AG08395 (cell line): Measurements from ENCODE around the gene NSMCE1.
"Not testable (repeated sequence)": the region's sequence is repeated elsewhere in the genome, so short reads cannot be mapped to it uniquely, and the experiment has no call there.

Experiments used
- DNase-seq: peaks from one replicate; pipeline ENCODE4 v3.0.0; 2012; ENCODE audit warnings: mixed read lengths, low spot score

The NSMCE1 gene

DNA sequence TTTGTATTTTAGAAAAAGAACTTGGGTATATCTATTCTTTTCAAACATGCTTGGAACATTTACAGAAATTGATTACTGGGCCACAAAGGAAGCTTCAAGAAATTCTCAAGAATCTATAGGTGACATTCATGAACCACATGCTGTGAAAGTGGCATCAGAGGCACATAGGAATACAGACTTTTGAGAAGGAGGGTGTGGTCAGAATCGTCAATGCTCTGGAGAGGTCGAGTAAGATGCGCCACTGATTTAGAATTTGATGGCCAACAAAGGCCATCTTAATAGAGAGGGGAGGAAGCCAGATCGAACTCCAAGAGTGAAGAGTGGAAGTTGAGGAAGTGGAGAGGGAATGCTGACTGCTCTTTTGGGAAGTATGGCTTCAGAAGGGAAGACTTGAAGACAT is 3.5 kb upstream of the NSMCE1 start:
- DNase-seq: no peak

DNA sequence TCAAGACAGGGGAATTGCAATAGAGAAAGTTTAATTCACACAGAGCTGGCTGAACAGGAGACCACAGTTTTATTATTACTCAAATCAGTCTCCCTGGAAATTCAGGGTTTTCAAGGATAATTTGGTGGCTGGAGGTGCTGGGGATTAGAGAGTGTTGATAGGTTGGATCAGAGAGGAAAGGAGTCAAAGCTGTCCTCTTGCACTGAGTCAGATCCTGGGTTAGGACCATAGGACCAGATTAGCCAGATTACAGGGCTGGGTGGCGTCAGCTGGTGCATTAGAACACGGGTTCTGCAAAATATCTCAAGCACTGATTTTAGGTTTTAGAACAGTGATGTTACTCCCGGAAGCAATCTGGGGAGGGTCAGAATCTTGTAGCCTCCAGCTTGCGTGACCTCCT is 1.8 kb upstream of the NSMCE1 start:
- DNase-seq: no peak

GRCh38 chr16:27269300-27270150 is 953 bp upstream of the NSMCE1 start:
- no peak for DNase-seq

GRCh38 chr16:27267037-27267677 is 1.4 kb downstream of the NSMCE1 start:
- no peak for DNase-seq

DNA sequence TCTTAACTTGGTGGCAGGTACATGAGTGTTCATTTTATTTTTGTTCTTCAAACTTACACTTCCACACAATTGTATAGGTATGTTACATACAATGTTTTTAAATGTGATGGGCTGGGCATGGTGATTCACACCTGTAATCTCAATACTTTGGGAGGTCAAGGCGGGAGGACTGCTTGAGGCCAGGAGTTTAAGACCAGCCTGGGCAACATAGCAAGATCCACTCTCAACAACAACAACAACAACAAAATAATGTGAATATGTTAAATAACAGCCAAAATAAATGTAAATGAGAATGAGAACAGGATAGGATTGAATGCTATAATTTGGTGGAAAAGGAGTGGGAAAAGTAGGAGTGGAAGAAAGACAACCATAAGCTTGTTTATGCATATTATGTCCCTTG is 2.6 kb downstream of the NSMCE1 start:
- no peak for DNase-seq

DNA sequence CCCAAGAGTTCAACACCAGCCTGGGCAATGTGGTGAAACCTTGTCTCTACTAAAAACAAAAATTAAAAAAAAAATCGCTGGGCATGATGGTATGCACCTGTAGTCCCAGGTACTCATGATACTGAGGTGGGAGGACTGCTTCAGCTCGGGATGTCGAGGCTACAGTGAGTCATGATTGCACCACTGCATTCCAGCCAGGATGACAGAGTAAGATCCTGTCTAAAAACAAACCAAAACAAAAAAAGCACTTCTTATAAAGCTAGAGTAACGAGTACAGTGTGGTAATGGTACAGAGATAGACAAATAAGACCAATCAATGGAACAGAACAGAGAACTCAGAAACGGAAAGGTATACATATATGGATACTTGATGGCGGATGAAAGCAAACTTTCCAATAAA is 4.4 kb downstream of the NSMCE1 start:
- no peak for DNase-seq

- not testable (repeated sequence) for DNase-seq
Measured at GRCh38 chr16:27262904-27263423, 5.6 kb downstream of the NSMCE1 start.

DNA sequence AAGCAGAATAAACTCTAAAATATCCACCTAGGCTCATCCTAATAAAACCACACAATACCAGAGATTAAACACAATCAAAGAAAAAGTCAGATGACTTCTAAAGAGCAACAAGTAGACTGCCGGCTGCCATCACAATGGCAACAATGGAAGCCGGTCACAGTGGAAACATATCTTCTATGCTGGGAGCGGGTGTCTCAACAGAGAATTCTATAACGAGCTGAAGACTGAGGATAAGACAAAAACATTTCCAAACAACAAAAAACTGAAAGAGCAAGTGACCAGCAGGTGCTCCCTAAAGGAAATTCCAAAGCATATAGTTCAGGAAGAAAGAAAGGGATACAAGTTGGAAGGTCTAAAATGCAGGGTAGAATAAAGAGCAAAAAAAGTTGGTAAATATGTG is 8.9 kb downstream of the NSMCE1 start:
- no peak for DNase-seq

- DNase-seq: no peak
Measured at GRCh38 chr16:27258241-27258734, 10.3 kb downstream of the NSMCE1 start.

DNA sequence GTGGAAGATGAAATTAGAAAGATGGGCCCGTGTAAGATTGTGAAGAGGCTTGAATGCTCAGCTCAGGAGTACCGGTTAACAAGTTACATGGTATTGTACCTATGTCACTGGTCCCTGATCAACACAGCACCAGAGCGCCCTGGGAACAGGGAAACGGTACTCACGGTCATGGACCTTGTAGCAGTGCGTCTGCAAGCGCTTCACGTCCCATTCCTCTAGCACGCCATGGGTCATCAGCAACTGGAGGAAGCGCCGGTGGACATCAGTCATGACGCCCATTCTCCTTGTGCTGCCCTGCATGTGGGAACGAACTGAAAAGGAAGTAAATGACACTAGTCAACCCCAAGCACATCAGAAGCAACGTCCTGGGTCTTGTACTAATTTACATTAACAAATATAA is 11.3 kb downstream of the NSMCE1 start:
- no peak for DNase-seq

DNA sequence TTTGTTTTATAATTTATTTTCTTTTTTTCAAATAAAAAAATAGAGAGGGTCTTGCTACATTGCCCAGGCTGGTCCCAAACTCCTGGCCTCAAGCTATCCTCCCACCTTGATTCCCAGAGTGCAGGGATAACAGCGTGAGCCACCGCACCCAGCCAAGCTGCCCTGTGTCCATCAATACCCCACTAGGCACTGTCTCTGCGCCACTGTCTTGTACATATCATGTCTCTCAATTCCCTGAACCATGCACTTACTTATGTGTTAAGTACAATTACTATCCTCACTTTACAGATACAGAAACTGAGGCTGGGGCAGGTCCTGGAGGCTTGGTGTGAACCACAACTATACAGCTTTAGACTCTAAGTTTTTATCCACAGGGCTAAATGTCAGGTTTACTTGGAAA is 11.7 kb downstream of the NSMCE1 start:
- DNase-seq: no peak

GRCh38 chr16:27254262-27254811 is 14.2 kb downstream of the NSMCE1 start:
- no peak for DNase-seq

DNA sequence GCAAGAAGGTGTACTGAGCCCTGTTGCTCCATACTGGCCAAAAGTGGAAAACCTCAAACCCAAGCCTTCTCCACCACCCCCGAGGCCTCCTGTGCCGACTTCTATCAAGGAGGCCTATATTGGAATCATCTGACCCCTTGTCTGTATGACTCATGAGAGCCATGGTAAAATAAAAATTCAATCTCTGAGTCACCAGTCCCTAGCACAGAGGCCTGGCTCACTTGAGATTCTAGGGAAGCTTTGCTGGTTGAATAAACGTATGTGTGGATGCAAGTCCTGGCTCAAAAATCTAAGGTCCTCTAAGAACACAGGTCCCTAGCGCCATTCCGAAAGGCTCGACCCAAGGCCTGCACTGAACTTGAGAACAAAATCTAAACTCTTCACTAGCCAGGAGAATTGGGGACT is 15.0 kb downstream of the NSMCE1 start:
- DNase-seq: peak; percentile 91

- DNase-seq: no peak
Measured at GRCh38 chr16:27252206-27252585, 16.4 kb downstream of the NSMCE1 start.

GRCh38 chr16:27251541-27252205 is 16.9 kb downstream of the NSMCE1 start:
- DNase-seq: no peak

- not testable (repeated sequence) for DNase-seq
Measured at GRCh38 chr16:27248886-27249285, 19.7 kb downstream of the NSMCE1 start.

DNA sequence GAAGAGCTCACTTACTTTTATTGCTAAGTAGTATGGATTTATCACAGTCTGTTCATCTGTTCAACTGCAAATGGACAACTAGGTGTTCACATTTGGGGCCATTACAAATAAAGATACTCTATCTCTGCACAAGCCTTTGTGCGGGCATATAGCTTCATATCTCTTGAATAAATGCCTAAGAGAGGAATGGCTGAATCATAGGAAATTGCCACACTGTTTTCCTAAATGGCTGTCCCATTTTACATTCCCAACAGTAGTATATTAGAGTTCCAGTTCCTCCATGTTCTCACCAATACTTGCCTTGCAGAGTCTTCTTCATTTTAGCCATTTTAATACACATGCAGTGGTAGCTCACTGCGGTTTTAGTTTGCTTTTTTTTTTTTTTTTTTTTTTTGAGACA is 20.5 kb downstream of the NSMCE1 start:
- DNase-seq: no peak

DNA sequence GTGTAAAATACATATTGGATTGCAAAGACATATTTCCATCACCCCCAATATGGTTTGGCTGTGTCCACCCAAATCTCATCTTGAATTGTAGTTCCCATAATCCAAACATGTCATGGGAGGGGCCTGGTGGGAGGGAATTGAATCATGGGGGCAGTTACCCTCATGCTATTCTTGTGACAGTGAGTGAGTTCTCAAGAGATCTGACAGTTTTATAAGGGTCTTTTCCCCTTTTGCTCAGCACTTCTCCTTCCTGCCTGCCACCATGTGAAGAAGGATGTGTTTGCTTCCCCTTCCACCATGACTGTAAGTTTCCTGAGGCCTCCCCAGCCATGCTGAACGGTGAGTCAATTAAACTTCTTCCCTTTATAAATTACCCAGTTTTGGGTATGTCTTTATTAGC is 21.5 kb downstream of the NSMCE1 start:
- not testable (repeated sequence) for DNase-seq

DNA sequence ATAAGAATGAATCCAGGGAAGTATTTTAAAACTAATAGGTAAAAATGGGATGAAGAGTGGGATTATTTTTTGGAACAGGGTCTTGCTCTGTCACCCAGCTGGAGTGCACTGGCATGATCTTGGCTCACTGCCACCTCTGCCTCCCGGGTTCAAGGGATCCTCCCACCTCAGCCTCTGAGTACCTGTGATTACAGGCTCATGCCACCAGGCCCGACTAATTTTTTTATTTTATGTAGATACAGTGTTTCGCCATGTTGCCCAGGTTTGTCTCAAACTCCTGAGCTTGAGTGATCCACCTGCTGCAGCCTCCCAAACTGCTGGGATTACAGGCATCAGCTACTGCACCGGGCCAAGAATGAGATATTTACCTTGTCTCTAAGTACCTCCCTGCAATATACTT is 22.1 kb downstream of the NSMCE1 start:
- no peak for DNase-seq

DNA sequence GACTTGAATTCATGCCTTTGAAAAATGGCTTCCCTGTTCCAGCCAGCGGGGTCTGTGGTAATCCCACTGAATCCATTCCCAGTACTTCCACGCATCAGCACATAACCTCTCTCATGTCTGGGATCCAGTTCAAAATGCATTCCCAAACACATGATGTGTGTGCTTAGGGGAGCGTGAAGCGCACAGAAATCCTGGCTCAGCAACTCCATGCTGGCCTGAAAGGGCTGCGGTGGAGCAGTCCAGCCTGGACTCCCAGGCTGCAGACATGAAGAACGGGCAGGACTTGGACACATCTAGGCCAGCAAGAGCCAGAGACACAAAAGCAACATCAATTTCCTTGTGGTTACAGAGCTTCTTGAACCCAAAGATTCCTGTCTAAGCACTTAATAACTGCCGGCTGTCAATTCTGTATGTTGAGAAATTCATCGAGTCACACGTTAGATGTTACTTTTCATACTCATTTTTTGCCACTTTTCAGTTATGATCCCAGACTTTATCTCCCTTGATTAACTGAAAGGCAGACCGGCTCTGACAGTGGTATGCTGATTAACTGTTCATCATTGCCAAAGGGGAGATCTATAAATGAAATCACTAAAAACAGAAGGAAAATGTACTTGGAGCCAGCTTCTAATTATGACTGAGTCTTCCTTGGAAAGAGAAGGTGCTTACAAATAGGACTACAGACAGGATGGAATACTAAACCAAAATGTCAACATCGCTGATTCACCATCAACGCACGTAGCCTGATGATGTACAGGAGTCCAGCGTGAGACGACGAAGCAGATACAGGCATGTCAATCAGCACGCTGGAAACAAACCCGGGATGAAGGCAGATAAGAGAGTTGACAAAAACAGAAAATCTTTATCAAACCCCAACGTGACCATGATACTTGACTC is 23.0 kb downstream of the NSMCE1 start:
- DNase-seq: peak; percentile 81

DNA sequence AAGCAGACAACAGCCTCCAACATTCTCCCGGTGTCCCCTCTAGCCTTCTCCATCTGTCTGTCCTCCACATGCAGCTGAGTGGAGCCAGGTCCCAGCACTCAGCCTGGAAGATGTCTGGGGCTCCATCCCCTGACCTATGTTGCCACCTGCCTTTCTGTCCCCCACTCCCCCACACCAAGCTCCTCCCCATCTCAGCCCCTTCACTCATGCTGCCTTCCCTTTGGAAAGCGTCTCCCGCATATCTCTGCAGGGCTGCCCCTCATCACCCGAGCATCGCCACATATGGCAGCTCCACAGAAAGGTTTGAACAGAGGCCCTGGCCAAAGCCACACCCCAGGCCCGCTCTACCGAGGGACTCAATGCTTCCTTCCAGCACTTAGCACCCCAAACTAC is 24.2 kb downstream of the NSMCE1 start:
- DNase-seq: no peak
